SU-DHL-6 (cell line): ENCODE results near the gene HJV.

Experiments used
- H2AFZ ChIP-seq: fragments of 200-600 bp; sonication (generic); 2 replicates; pipeline ENCODE4 v1.6.1; 2014; ENCODE audit warnings: low read depth, mild to moderate bottlenecking, moderate library complexity, mixed read lengths, antibody characterized with exemption, low read length; ENCODE audit not compliant: severe bottlenecking
- H3F3A ChIP-seq: fragments of 200-600 bp; shearing (Covaris generic); 2 replicates; pipeline ENCODE4 v1.6.0; 2016; ENCODE audit warnings: antibody characterized with exemption, mild to moderate bottlenecking; ENCODE audit not compliant: insufficient read depth
- H3K27ac ChIP-seq: fragments of 200-600 bp; sonication (generic); 2 replicates; pipeline ENCODE4 v1.5.1; 2016; ENCODE audit warnings: low read depth, mild to moderate bottlenecking, low read length, moderate library complexity, mixed read lengths
- H3K27me3 ChIP-seq: fragments of 200-600 bp; sonication (generic), shearing (Covaris generic); 2 replicates; pipeline ENCODE4 v1.6.0; 2014; ENCODE audit warnings: mild to moderate bottlenecking, low read length
- H3K36me3 ChIP-seq: fragments of 200-600 bp; sonication (generic); 2 replicates; pipeline ENCODE4 v1.6.1; 2014; ENCODE audit warnings: mild to moderate bottlenecking, low read length, mixed read lengths
- H3K4me2 ChIP-seq: fragments of 300-600, 200-600 bp; shearing (Covaris generic), sonication (generic); 2 replicates; pipeline ENCODE4 v1.6.0; 2014; ENCODE audit warnings: low read length, low read depth, mild to moderate bottlenecking; ENCODE audit not compliant: poor library complexity, severe bottlenecking
- H3K4me3 ChIP-seq: fragments of 200-600 bp; sonication (generic); 2 replicates; pipeline ENCODE4 v1.5.1; 2014; ENCODE audit warnings: antibody characterized with exemption, low read length, mild to moderate bottlenecking, mixed read lengths; ENCODE audit not compliant: insufficient read depth, poor library complexity, severe bottlenecking
- H3K79me2 ChIP-seq: fragments of 200-600 bp; sonication (generic); 2 replicates; pipeline ENCODE4 v1.6.1; 2014; ENCODE audit warnings: mild to moderate bottlenecking, low read length, moderate library complexity; ENCODE audit not compliant: insufficient read depth
- H3K9ac ChIP-seq: fragments of 200-600 bp; sonication (generic); 2 replicates; pipeline ENCODE4 v1.7.0; 2014; ENCODE audit warnings: mild to moderate bottlenecking, low read length
- H3K9me2 ChIP-seq: fragments of 200-600 bp; sonication (generic); replicated peaks from 2 replicates; pipeline ENCODE4 v1.6.1; 2014; ENCODE audit warnings: low read length; ENCODE audit not compliant: insufficient read depth
- H3K9me3 ChIP-seq: fragments of 200-600 bp; sonication (generic); 2 replicates; pipeline ENCODE4 v1.6.1; 2014; ENCODE audit warnings: low read length, mixed read lengths; ENCODE audit not compliant: insufficient read depth
- H4K20me1 ChIP-seq: fragments of 200-600 bp; sonication (generic); 2 replicates; pipeline ENCODE4 v1.6.1; 2014; ENCODE audit warnings: low read depth, mild to moderate bottlenecking, antibody characterized with exemption, low read length, moderate library complexity, mixed read lengths
- EZH2phosphoT487 ChIP-seq: fragments of 200-600 bp; sonication (generic), shearing (Covaris generic); conservative IDR thresholded peaks from 2 replicates; pipeline ENCODE4 v1.6.1; 2018; ENCODE audit warnings: mild to moderate bottlenecking, antibody characterized with exemption, low read length, moderate library complexity, mixed read lengths
- TF ChIP-seq, protein P1 (sequence below): fragments of 200-600 bp; sonication (generic); IDR thresholded peaks from one replicate; pipeline ENCODE4 v1.5.1; 2017; ENCODE audit warnings: antibody characterized with exemption, mild to moderate bottlenecking, low read length, moderate library complexity; ENCODE audit not compliant: insufficient read depth, poor library complexity, severe bottlenecking

The HJV gene

DNA sequence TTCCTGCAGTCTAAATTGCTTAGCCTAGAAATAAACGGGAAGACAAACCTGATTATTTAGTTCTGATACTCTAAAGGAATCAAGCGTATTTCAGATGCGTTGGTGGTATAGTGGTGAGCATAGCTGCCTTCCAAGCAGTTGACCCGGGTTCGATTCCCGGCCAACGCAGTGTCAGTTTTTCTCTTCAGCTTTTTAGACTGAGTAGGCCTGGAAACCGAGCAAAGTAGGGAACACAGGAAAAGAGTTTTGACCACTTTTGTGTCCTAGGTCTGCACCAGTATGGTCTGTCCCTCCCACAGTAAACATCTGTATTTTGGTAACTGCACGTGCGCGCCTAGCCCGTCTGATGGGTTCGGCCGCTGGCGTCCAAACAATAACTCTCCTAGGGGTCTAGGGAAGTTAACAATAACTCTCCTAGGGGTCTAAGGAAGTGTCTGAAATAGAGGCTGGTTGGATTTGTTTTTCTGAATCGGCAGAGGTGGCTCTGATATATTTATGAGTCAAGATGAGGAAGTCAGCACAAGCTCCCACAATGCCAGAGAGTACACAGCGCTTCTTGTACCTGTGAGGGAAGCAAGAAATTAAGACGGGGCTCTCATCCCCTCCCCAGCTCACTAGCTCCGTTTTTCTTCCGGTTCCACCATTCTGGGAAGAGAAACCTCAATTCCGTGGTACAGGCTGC, 15.6 kb upstream of the HJV start:
- H3K36me3 ChIP-seq: no peaks in the 10 kb centered on the region
- no peaks in the 10 kb centered on the region for H3K27me3 ChIP-seq
- TF ChIP-seq EZH2phosphoT487: no peak
- no peaks in the 10 kb centered on the region for H4K20me1 ChIP-seq
- H3F3A ChIP-seq: peaks cover 29% of the 10 kb centered on the region
- no peaks in the 10 kb centered on the region for H3K9me3 ChIP-seq
- peak overlapping the region; percentile 95 for H3K4me2 ChIP-seq
- peak overlapping the region; percentile 66 for H3K9ac ChIP-seq
- peak overlapping the region; percentile 100 for H2AFZ ChIP-seq
- no peaks in the 10 kb centered on the region for H3K79me2 ChIP-seq
- peak overlapping the region; percentile 70 for H3K4me3 ChIP-seq
- peak overlapping the region; percentile 84 for H3K27ac ChIP-seq
- H3K9me2 ChIP-seq: no peaks in the 10 kb centered on the region

DNA sequence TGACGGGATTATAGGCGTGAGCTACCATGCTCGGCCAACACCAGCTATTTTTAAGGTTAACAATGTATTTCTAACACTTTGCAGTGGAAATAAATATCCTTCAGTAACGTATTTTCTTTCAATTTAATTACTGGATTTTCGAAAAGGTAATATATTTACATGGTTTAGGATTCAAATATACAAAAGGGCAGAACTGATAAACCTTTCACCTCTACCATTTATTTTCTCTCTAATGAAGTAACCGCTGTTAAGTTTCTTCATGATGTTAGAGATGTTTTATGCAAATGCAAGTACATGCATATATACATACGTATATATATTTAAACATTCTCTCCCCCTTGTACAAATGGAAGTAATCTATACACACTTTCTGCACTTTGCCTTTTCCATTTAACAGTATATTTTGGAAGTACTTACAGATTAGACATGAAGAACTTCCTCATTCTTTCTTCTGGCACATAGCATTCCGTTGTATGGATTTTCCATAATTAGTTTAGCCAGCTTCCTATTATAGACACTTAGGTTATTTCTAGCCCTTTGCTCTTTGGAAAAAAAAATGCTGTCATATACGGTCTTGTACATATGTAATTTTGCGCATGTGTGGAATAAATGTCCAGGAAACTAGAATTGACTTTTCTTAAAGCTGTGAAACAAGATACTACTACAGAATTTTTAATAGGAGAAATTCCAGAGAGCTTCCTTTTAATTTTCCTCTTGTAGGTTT, 14.9 kb upstream of the HJV start:
- peak overlapping the region; percentile 84 for H3K27ac ChIP-seq
- H3K79me2 ChIP-seq: no peaks in the 10 kb centered on the region
- H3K36me3 ChIP-seq: no peaks in the 10 kb centered on the region
- no peak overlapping the region for H2AFZ ChIP-seq
- peak overlapping the region; percentile 70 for H3K4me3 ChIP-seq
- H3K9me3 ChIP-seq: no peaks in the 10 kb centered on the region
- 0 out of 2 replicates have a peak overlapping the region, but pooled peaks have one; percentile 66 for H3K9ac ChIP-seq
- H3F3A ChIP-seq: peaks cover 29% of the 10 kb centered on the region
- no peaks in the 10 kb centered on the region for H4K20me1 ChIP-seq
- peak overlapping the region; percentile 95 for H3K4me2 ChIP-seq
- H3K27me3 ChIP-seq: no peaks in the 10 kb centered on the region
- no peaks in the 10 kb centered on the region for H3K9me2 ChIP-seq
- TF ChIP-seq, protein P1, sequence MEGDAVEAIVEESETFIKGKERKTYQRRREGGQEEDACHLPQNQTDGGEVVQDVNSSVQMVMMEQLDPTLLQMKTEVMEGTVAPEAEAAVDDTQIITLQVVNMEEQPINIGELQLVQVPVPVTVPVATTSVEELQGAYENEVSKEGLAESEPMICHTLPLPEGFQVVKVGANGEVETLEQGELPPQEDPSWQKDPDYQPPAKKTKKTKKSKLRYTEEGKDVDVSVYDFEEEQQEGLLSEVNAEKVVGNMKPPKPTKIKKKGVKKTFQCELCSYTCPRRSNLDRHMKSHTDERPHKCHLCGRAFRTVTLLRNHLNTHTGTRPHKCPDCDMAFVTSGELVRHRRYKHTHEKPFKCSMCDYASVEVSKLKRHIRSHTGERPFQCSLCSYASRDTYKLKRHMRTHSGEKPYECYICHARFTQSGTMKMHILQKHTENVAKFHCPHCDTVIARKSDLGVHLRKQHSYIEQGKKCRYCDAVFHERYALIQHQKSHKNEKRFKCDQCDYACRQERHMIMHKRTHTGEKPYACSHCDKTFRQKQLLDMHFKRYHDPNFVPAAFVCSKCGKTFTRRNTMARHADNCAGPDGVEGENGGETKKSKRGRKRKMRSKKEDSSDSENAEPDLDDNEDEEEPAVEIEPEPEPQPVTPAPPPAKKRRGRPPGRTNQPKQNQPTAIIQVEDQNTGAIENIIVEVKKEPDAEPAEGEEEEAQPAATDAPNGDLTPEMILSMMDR: no peak
- no peak for TF ChIP-seq EZH2phosphoT487

GRCh38 chr1:146035048-146035423, 13.5 kb upstream of the HJV start:
- Histone ChIP-seq H3K4me3 (peak overlapping the region; percentile 35), H3K4me2 (peak overlapping the region; percentile 95), H3K9me2 (no peaks in the 10 kb centered on the region), H3K27ac (no peak overlapping the region), H4K20me1 (no peaks in the 10 kb centered on the region), H3K27me3 (no peaks in the 10 kb centered on the region), H3K9ac (0 out of 2 replicates have a peak overlapping the region, but pooled peaks have one; percentile 14), H3K9me3 (no peaks in the 10 kb centered on the region), H3K79me2 (no peaks in the 10 kb centered on the region), H3F3A (peaks cover 28% of the 10 kb centered on the region), H2AFZ (peak overlapping the region; percentile 73), H3K36me3 (no peaks in the 10 kb centered on the region)
- TF ChIP-seq, protein P1: no peak
- TF ChIP-seq EZH2phosphoT487: no peak

GRCh38 chr1:146032631-146033219, 11.2 kb upstream of the HJV start:
- TF ChIP-seq EZH2phosphoT487: no peak
- TF ChIP-seq, protein P1: no peak
- no peak overlapping the region for H3K27ac ChIP-seq
- H3K9me2 ChIP-seq: no peaks in the 10 kb centered on the region
- H3K79me2 ChIP-seq: no peaks in the 10 kb centered on the region
- H2AFZ ChIP-seq: peak overlapping the region; percentile 11
- H3K4me2 ChIP-seq: no peak overlapping the region
- no peaks in the 10 kb centered on the region for H3K27me3 ChIP-seq
- H4K20me1 ChIP-seq: no peaks in the 10 kb centered on the region
- H3K36me3 ChIP-seq: no peaks in the 10 kb centered on the region
- peaks cover 20% of the 10 kb centered on the region for H3F3A ChIP-seq
- H3K4me3 ChIP-seq: no peak overlapping the region
- H3K9me3 ChIP-seq: no peaks in the 10 kb centered on the region
- H3K9ac ChIP-seq: no peak overlapping the region
